Endometrial microvascular endothelial cells (primary cell): ENCODE data around the gene NFKBIL1. TPM values are rescaled to one million over a fixed set of nuclear protein-coding genes. Genes with fewer than 3 reads are reported as not detected.
"Not testable (repeated sequence)": the region's sequence is repeated elsewhere in the genome, so short reads cannot be mapped to it uniquely, and the experiment has no call there.

Source experiments
- in situ Hi-C: cut with HindIII; loops from 2 replicates; pipeline ENCODE4 v1.10.0; 2017; ENCODE audit warnings: low sequenced_read_pairs, low pct_unique_long_range_greater_than_20kb; ENCODE audit errors: inconsistent ontology term
- total RNA-seq: library from RNA; depleted of rRNA; stranded (reverse); fragments of >200 nt; gene quantifications from one replicate; pipeline ENCODE4 v1.2.3, GENCODE V29; 2015; ENCODE audit errors: inconsistent ontology term

Gene NFKBIL1
- total RNA-seq, 1 donor from 2014 or later, result 13.1 TPM

- in situ Hi-C loops, result no loop called here
These were observed 14.6 kb upstream of the NFKBIL1 start for GRCh38 chr6:31532644-31533454.

- in situ Hi-C loops, result no loop called here
These were observed 14.0 kb upstream of the NFKBIL1 start for GRCh38 chr6:31533455-31533841.

GRCh38 chr6:31534011-31534410 is 13.4 kb upstream of the NFKBIL1 start:
- in situ Hi-C loops, result no loop called here

GRCh38 chr6:31534521-31535040 is 12.8 kb upstream of the NFKBIL1 start:
- in situ Hi-C loops, result no loop called here

- in situ Hi-C loops, result no loop called here
These were observed 11.7 kb upstream of the NFKBIL1 start for GRCh38 chr6:31535538-31536324.

- in situ Hi-C loops, result no loop called here
These were observed 8.5 kb upstream of the NFKBIL1 start for GRCh38 chr6:31538805-31539400.

GRCh38 chr6:31540640-31541039 is 6.8 kb upstream of the NFKBIL1 start:
- in situ Hi-C loops, result no loop called here

- in situ Hi-C loops, result no loop called here
These were observed 6.2 kb upstream of the NFKBIL1 start for GRCh38 chr6:31541059-31541657.

GRCh38 chr6:31541658-31542521 is 5.5 kb upstream of the NFKBIL1 start, which contains the start of gene DDX39B:
TSS of gene DDX39B (minus strand) at chr6:31542003. CDS start at chr6:31540532, 1,471 bp downstream.
- in situ Hi-C loops, result no loop called here

- in situ Hi-C loops, result no loop called here
These were observed 3.8 kb upstream of the NFKBIL1 start for GRCh38 chr6:31543639-31544038.

GRCh38 chr6:31544676-31545075 is 2.7 kb upstream of the NFKBIL1 start:
- in situ Hi-C loops, result no loop called here

- in situ Hi-C loops, result no loop called here
These were observed 2.1 kb upstream of the NFKBIL1 start for GRCh38 chr6:31545291-31545690.

GRCh38 chr6:31546339-31546957 is 960 bp upstream of the NFKBIL1 start, which contains the start of gene ATP6V1G2:
TSS of gene ATP6V1G2 (minus strand) at chr6:31546608. CDS start at chr6:31546559, 49 bp downstream.
- in situ Hi-C loops, result no loop called here

- in situ Hi-C loops, result no loop called here
These were observed 527 bp downstream of the NFKBIL1 start for GRCh38 chr6:31547727-31548543.

GRCh38 chr6:31548544-31548873 is 1.1 kb downstream of the NFKBIL1 start:
- in situ Hi-C loops, result no loop called here

- in situ Hi-C loops, result not testable (repeated sequence)
These were observed 4.0 kb downstream of the NFKBIL1 start for GRCh38 chr6:31551371-31551770.

- in situ Hi-C loops, result no loop called here
These were observed 8.9 kb downstream of the NFKBIL1 start for GRCh38 chr6:31556307-31556706.
